Thoracic aorta (tissue), 2 donors: ENCODE data around the gene KIF2B. TPM values are rescaled to one million over a fixed set of nuclear protein-coding genes. Genes with fewer than 3 reads are reported as not detected.

Experiments
- ATAC-seq: fragments of 150-250 bp; one replicate; pipeline ENCODE4 v1.8.0; 2017; ENCODE audit warnings: low read depth; ENCODE audit not compliant: insufficient number of reproducible peaks, low FRiP score
- DNase-seq: peaks from one replicate; pipeline ENCODE4 v3.0.0-alpha.2; 2020; ENCODE audit warnings: low spot score
- H3K27ac ChIP-seq, 2 donors: fragments of 200-600 bp; sonication (generic); 1 replicate in 1 of 2; 2 replicates in 1 of 2; pipeline ENCODE4 v1.5.1; 2016; ENCODE audit warnings: mild to moderate bottlenecking in 2 of 2, moderate library complexity in 2 of 2
- H3K27me3 ChIP-seq: fragments of 200-600 bp; sonication (generic); replicated peaks from 2 replicates; pipeline ENCODE4 v1.6.0; 2016; ENCODE audit warnings: mild to moderate bottlenecking; ENCODE audit not compliant: insufficient read depth
- H3K36me3 ChIP-seq: fragments of 200-600 bp; sonication (generic); one replicate; pipeline ENCODE4 v1.5.1; 2016
- H3K4me1 ChIP-seq, 2 donors: fragments of 200-600 bp; sonication (generic); 1 replicate in 1 of 2; 2 replicates in 1 of 2; pipeline versions ENCODE4 v1.5.1 to v1.6.0; 2016; ENCODE audit warnings: low read depth in 2 of 2, mild to moderate bottlenecking in 1 of 2; ENCODE audit not compliant: control insufficient read depth in 1 of 2
- H3K4me3 ChIP-seq: fragments of 200-600 bp; sonication (generic); 2 replicates; pipeline ENCODE4 v1.5.1; 2016; ENCODE audit warnings: mild to moderate bottlenecking
- H3K9me3 ChIP-seq: fragments of 200-600 bp; sonication (generic); 2 replicates; pipeline ENCODE4 v1.5.1; 2016
- CTCF ChIP-seq: fragments of 200-600 bp; sonication (generic); IDR thresholded peaks from one replicate; pipeline ENCODE4 v1.5.1; 2019; ENCODE audit warnings: antibody characterized with exemption
- total RNA-seq, 2 donors: library from RNA; depleted of rRNA; stranded (reverse); fragments of >200 nt; gene quantifications; one replicate each; pipeline versions ENCODE4 v1.1.0 to v1.2.3, GENCODE V29; 2016

The KIF2B gene
- total RNA-seq, result not detected

- no peaks in the 10 kb centered on the region for H3K9me3 ChIP-seq
- H3K27me3 ChIP-seq, result no peaks in the 10 kb centered on the region
- no peaks in the 10 kb centered on the region for H3K4me1 ChIP-seq
- no peak for TF ChIP-seq CTCF
- no peaks in the 10 kb centered on the region for H3K36me3 ChIP-seq
- no peak for ATAC-seq
- no peak within 1 kb of the TSS for H3K4me3 ChIP-seq
- no peak within 1 kb of the TSS for H3K27ac ChIP-seq
- no peak for DNase-seq
Measured at GRCh38 chr17:53822764-53823163, at the start of gene KIF2B. TSS of gene KIF2B (plus strand) at chr17:53822927. CDS start at chr17:53823034, 107 bp downstream.

GRCh38 chr17:53780320-53780719 lies 42.4 kb upstream of the KIF2B start:
- H3K27ac ChIP-seq, result no peak overlapping the region
- no peak for DNase-seq
- no peaks in the 10 kb centered on the region for H3K36me3 ChIP-seq
- no peaks in the 10 kb centered on the region for H3K9me3 ChIP-seq
- no peaks in the 10 kb centered on the region for H3K4me1 ChIP-seq
- H3K4me3 ChIP-seq, result no peak overlapping the region
- ATAC-seq, result no peak
- TF ChIP-seq CTCF, result no peak
- no peaks in the 10 kb centered on the region for H3K27me3 ChIP-seq

GRCh38 chr17:53791551-53791950 lies 31.2 kb upstream of the KIF2B start:
- no peaks in the 10 kb centered on the region for H3K9me3 ChIP-seq
- H3K4me1 ChIP-seq, result no peaks in the 10 kb centered on the region
- no peaks in the 10 kb centered on the region for H3K27me3 ChIP-seq
- ATAC-seq, result no peak
- DNase-seq, result no peak
- H3K27ac ChIP-seq, result no peak overlapping the region
- no peak for TF ChIP-seq CTCF
- H3K36me3 ChIP-seq, result no peaks in the 10 kb centered on the region
- no peak overlapping the region for H3K4me3 ChIP-seq

GRCh38 chr17:53792451-53792850 lies 30.3 kb upstream of the KIF2B start:
- Histone ChIP-seq H3K36me3 (no peaks in the 10 kb centered on the region), H3K4me1 (no peaks in the 10 kb centered on the region), H3K27me3 (no peaks in the 10 kb centered on the region), H3K27ac (no peak overlapping the region), H3K9me3 (no peaks in the 10 kb centered on the region), H3K4me3 (no peak overlapping the region)
- ATAC-seq (no peak), DNase-seq (no peak)
- TF ChIP-seq CTCF, result no peak

- no peak overlapping the region for H3K4me3 ChIP-seq
- H3K4me1 ChIP-seq, result no peaks in the 10 kb centered on the region
- H3K27me3 ChIP-seq, result no peaks in the 10 kb centered on the region
- no peak overlapping the region for H3K27ac ChIP-seq
- no peaks in the 10 kb centered on the region for H3K9me3 ChIP-seq
- TF ChIP-seq CTCF, result no peak
- no peaks in the 10 kb centered on the region for H3K36me3 ChIP-seq
- DNase-seq (no peak), ATAC-seq (no peak)
Measured at GRCh38 chr17:53792997-53793396, 29.7 kb upstream of the KIF2B start.
